IMR-90 (cell line): Measurements from ENCODE around the gene MAPK1. TPM values are rescaled to one million over a fixed set of nuclear protein-coding genes. Genes with fewer than 3 reads are reported as not detected.

ENCODE experiments used
- ATAC-seq: fragments of 200-7000 bp; cut with Tn5 transposase; 2 replicates; pipeline ENCODE4 v1.9.1; 2020; ENCODE audit warnings: low read depth, mild to moderate bottlenecking, moderate library complexity
- BruUV-seq: library from RNA; stranded (reverse); fragments of 400-500 nt; replicated peaks from 2 replicates; lab custom pipeline; 2021; lab: Mats Ljungman, UMichigan
- CTCF ChIA-PET: fragments of 300-600 bp; formaldehyde crosslinking; extraction: SDS; loops from one replicate; lab custom pipeline; 2021; ENCODE audit warnings: antibody characterized with exemption; lab: Yijun Ruan, JAX
- POLR2A ChIA-PET: fragments of 300-600 bp; sonication (Branson Sonifier 250); formaldehyde crosslinking; loops from one replicate; lab custom pipeline; 2022; ENCODE audit warnings: antibody characterized with exemption; ENCODE audit not compliant: unreplicated experiment; lab: Charles Lee
- DNase-seq: peaks from one replicate; pipeline ENCODE4 v3.0.0; 2013
- H2AFZ ChIP-seq: replicated peaks from 2 replicates; pipeline ENCODE3; 2013; ENCODE audit warnings: low read length, mild to moderate bottlenecking; ENCODE audit not compliant: poor library complexity
- H2AK5ac ChIP-seq: 2 replicates; pipeline ENCODE4 v1.6.1; 2013; ENCODE audit warnings: low read depth, low read length, inconsistent platforms
- H2AK9ac ChIP-seq: replicated peaks from 2 replicates; pipeline ENCODE3; 2013; ENCODE audit warnings: mild to moderate bottlenecking, low read depth, low read length, moderate library complexity; ENCODE audit not compliant: poor library complexity
- H2BK120ac ChIP-seq: 2 replicates; pipeline ENCODE4 v1.6.1; 2013; ENCODE audit warnings: low read depth, low read length, inconsistent platforms
- H2BK15ac ChIP-seq: 3 replicates; pipeline ENCODE4 v1.6.1; 2013; ENCODE audit warnings: low read depth, low read length, inconsistent platforms
- H2BK20ac ChIP-seq: 2 replicates; pipeline ENCODE4 v1.6.1; 2013; ENCODE audit warnings: low read depth, mild to moderate bottlenecking, inconsistent platforms, low read length, moderate library complexity
- H2BK5ac ChIP-seq: 2 replicates; pipeline ENCODE4 v1.6.1; 2013; ENCODE audit warnings: mild to moderate bottlenecking, low read depth, low read length, inconsistent platforms; ENCODE audit not compliant: poor library complexity, severe bottlenecking
- H3K14ac ChIP-seq: replicated peaks from 2 replicates; pipeline ENCODE4 v1.6.1; 2013; ENCODE audit warnings: low read depth, low read length, inconsistent platforms
- H3K18ac ChIP-seq: 2 replicates; pipeline ENCODE4 v1.6.1; 2013; ENCODE audit warnings: low read depth, low read length, control low read depth
- H3K23ac ChIP-seq: 2 replicates; pipeline ENCODE4 v1.6.1; 2013; ENCODE audit warnings: low read depth, low read length, inconsistent platforms
- H3K27ac ChIP-seq: 2 replicates; pipeline ENCODE4 v1.5.1; 2013; ENCODE audit warnings: mild to moderate bottlenecking, control low read depth, low read length; ENCODE audit not compliant: insufficient read depth
- H3K27me3 ChIP-seq: 2 replicates; pipeline ENCODE4 v1.6.1; 2013; ENCODE audit warnings: low read length; ENCODE audit not compliant: control insufficient read depth, insufficient read depth
- H3K36me3 ChIP-seq: 2 replicates; pipeline ENCODE4 v1.6.1; 2013; ENCODE audit warnings: low read length, mixed read lengths; ENCODE audit not compliant: control insufficient read depth, insufficient read depth
- H3K4ac ChIP-seq: 2 replicates; pipeline ENCODE4 v1.6.1; 2013; ENCODE audit warnings: low read depth, low read length, inconsistent platforms
- H3K4me1 ChIP-seq: 2 replicates; pipeline ENCODE4 v1.6.1; 2013; ENCODE audit warnings: low read length, mixed read lengths; ENCODE audit not compliant: control insufficient read depth, insufficient read depth
- H3K4me2 ChIP-seq: 2 replicates; pipeline ENCODE4 v1.6.1; 2013; ENCODE audit warnings: low read depth, mild to moderate bottlenecking, control low read depth, low read length, moderate library complexity
- H3K4me3 ChIP-seq: 2 replicates; pipeline ENCODE4 v1.5.1; 2013; ENCODE audit warnings: low read depth, mild to moderate bottlenecking, control low read depth, low read length, moderate library complexity; ENCODE audit not compliant: insufficient read depth
- H3K56ac ChIP-seq: 2 replicates; pipeline ENCODE4 v1.6.1; 2013; ENCODE audit warnings: low read length, inconsistent platforms; ENCODE audit not compliant: insufficient read depth; ENCODE audit errors: extremely low read depth
- H3K79me1 ChIP-seq, 2 experiments: 2 replicates each; pipeline ENCODE4 v1.6.1; 2013; ENCODE audit warnings: low read length in 2 of 2, inconsistent platforms in 1 of 2, low read depth in 1 of 2
- H3K9ac ChIP-seq: 2 replicates; pipeline ENCODE4 v1.6.1; 2013; ENCODE audit warnings: low read depth, low read length, control low read depth
- H3K9me1 ChIP-seq: 2 replicates; pipeline ENCODE4 v1.6.1; 2013; ENCODE audit warnings: low read length, inconsistent platforms; ENCODE audit not compliant: insufficient read depth
- H3K9me3 ChIP-seq: 2 replicates; pipeline ENCODE4 v1.6.1; 2013; ENCODE audit warnings: low read length; ENCODE audit not compliant: control insufficient read depth, insufficient read depth
- H4K20me1 ChIP-seq: 2 replicates; pipeline ENCODE4 v1.6.1; 2013; ENCODE audit warnings: low read length, inconsistent platforms; ENCODE audit not compliant: insufficient read depth
- H4K5ac ChIP-seq: 2 replicates; pipeline ENCODE4 v1.6.1; 2013; ENCODE audit warnings: mild to moderate bottlenecking, low read depth, low read length, control low read depth
- H4K8ac ChIP-seq, 2 experiments: 2 replicates each; pipeline ENCODE4 v1.6.1; 2013; ENCODE audit warnings: low read depth in 2 of 2, low read length in 2 of 2, control low read depth in 1 of 2, inconsistent platforms in 1 of 2
- H4K91ac ChIP-seq: 2 replicates; pipeline ENCODE4 v1.6.1; 2013; ENCODE audit warnings: low read depth, low read length, inconsistent platforms; ENCODE audit not compliant: insufficient read depth
- MAFK ChIP-seq: IDR thresholded peaks from 2 replicates; pipeline ENCODE4 v1.6.1; 2012; ENCODE audit warnings: low read depth, low read length, improper control_type of control experiment
- RAD21 ChIP-seq: IDR thresholded peaks from 2 replicates; pipeline ENCODE4 v1.6.1; 2012; ENCODE audit warnings: low read length, improper control_type of control experiment
- whole genome bisulfite sequencing, 2 experiments: methylation state at CpG; one replicate each; pipeline versions ENCODE4 v1.1.5 to v1.1.7; 2013; ENCODE audit warnings: missing lambda C conversion rate in 2 of 2; ENCODE audit not compliant: insufficient read length in 1 of 2; ENCODE audit errors: extremely low coverage in 2 of 2; 5-methylcytosine and 5-hydroxymethylcytosine counted together
- dilution Hi-C: fragments of 300-500 bp; cut with HindIII; formaldehyde crosslinking; loops from one replicate; pipeline ENCODE4 v1.14.3; 2018; ENCODE audit warnings: low sequenced_read_pairs; ENCODE audit not compliant: unreplicated experiment
- in situ Hi-C: fragments of 300-500 bp; cut with MboI; formaldehyde crosslinking; loops from 3 replicates; pipeline ENCODE4 v1.14.3; 2019; ENCODE audit warnings: low sequenced_read_pairs, inconsistent platforms, mixed read lengths
- intact Hi-C: fragments of 100-400 bp; cut with micrococcal nuclease; formaldehyde crosslinking; loops from 2 replicates; pipeline ENCODE4 v1.10.0; 2022
- polyA plus RNA-seq, 3 experiments: library from polyadenylated mRNA; depleted of rRNA; stranded (reverse); fragments of >200 nt; gene quantifications; 2 replicates each; pipeline ENCODE4 v1.2.3, GENCODE V29; 2012; ENCODE audit warnings: low replicate concordance in 1 of 3
- total RNA-seq: library from RNA; depleted of rRNA; stranded (reverse); fragments of >200 nt; gene quantifications from 2 replicates; pipeline ENCODE4 v1.2.3, GENCODE V29; 2012

The MAPK1 gene
- total and polyA plus RNA-seq, 2 of the 4 experiments (the other 2 are of a cell fraction): 41.0 to 51.3 TPM

- Histone ChIP-seq H3K4ac (no peak overlapping the region), H3K18ac (no peak overlapping the region), H4K5ac (no peak overlapping the region), H3K14ac (no peak overlapping the region), H3K23ac (no peak overlapping the region), H3K4me3 (no peak overlapping the region), H2BK5ac (no peak overlapping the region), H2BK120ac (no peak overlapping the region), H3K4me1 (peaks cover 3% of the 10 kb centered on the region; the same call in 1 of the 2 replicates), H3K27ac (no peak overlapping the region), H3K9me1 (no peaks in the 10 kb centered on the region; the same call in 1 of the 2 replicates), H3K9ac (no peak overlapping the region), H2BK15ac (no peak overlapping the region), H3K79me1 (no peaks in the 10 kb centered on the region; a peak in 2 of 4 replicates), H4K8ac (no peak overlapping the region), H2BK20ac (no peak overlapping the region), H3K9me3 (no peaks in the 10 kb centered on the region), H3K27me3 (no peaks in the 10 kb centered on the region), H2AFZ (peak overlapping the region; percentile 36), H3K4me2 (no peak overlapping the region), H4K91ac (no peak overlapping the region), H2AK5ac (no peak overlapping the region), H3K36me3 (no peaks in the 10 kb centered on the region), H2AK9ac (no peak overlapping the region), H4K20me1 (no peaks in the 10 kb centered on the region), H3K56ac (no peak overlapping the region)
- dilution Hi-C loops (no loop called here), intact Hi-C loops (no loop called here), in situ Hi-C loops (no loop called here)
- BruUV-seq: no TSS peak
- ATAC-seq (peak; percentile 62), DNase-seq (no peak)
- WGBS, 2 experiments: 70% methylated on average over 3 of the region's 5 CpGs; no CpG with 5 or more reads in 1 of the 2 experiments
- ChIA-PET POLR2A (no interaction called here), CTCF (no interaction called here)
- TF ChIP-seq RAD21: peak; percentile 12; the same call in 1 of the 2 replicates
- TF ChIP-seq MAFK: no peak
Observed at GRCh38 chr22:21726650-21727049, 140.8 kb downstream of the MAPK1 start.
